SH-SY5Y (cell line): ENCODE data around the gene GRIA2.

ENCODE experiments used
- GATA2 ChIP-seq: IDR thresholded peaks from 2 replicates; pipeline ENCODE4 v1.6.1; 2011; ENCODE audit warnings: mild to moderate bottlenecking, low read depth, low read length
- GATA3 ChIP-seq: IDR thresholded peaks from 2 replicates; pipeline ENCODE4 v1.6.1; 2011; ENCODE audit warnings: low read depth, mild to moderate bottlenecking, low read length, moderate library complexity

DNA sequence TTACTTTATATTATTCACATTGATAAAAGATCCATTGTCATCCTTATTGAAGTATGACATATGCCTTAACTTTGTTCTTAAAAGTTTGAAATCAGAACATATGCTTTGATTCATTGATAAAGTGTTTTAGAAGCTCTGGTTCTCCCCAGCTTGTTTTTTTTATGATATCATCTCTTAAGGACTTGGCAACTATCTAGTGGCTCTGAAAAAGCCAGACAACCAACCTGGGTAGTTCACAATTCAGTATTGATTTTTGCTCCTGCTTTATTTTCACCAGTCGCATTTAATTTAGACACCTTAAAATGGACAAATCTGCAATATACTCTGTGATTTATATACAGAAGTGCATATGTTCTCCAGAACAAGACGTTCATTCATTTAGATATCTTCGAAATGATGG, 70.1 kb downstream of the GRIA2 start:
- TF ChIP-seq GATA2 (no peak), GATA3 (no peak)
